ENCODE results near the gene SUGCT. TPM values are rescaled to one million over a fixed set of nuclear protein-coding genes. Genes with fewer than 3 reads are reported as not detected.

Gene SUGCT
- polyA plus RNA-seq, 1 of the 3 experiments (the other 2 are of a cell fraction), result 53.7 TPM

DNA sequence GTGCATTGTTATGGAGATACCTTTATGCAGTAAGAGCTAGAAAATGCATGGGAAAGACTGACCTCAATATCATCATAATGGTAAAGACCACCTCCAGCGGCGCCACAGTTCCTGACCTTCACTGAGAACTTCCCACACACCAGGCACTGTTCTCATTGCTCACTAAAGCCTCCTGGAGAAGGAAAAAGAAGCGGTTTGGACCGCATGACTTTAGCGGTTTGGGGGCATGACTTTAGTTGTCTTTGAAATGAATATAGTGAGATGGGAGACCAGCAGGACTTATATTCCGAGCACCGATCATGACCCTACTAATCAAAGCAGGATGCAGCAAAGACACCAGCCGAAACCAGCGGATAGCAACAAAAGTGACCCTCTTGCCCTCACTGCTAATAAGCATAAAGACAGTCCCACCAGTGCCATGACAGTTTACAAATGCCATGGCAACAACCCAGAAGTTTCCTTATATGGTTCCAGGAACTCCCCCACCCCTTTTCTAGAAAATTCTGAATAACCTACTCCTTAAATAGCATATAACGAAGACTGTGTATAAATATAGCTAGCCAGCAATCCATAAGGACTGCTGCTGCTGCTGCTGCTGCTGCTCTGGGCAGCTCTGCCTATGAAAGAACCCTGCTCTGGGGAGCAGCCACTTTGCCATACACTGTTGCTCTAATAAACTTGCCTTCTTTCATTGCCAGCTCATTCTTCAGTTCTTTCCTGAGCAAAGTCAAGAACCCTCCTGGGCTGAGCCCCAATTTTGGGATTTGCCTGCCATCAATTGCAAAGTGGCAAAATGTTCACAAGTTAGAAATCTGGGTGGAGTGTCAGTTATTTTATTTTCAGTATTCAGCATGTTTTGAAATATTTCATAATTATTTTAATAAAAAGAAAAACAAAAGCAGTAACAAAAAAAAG is 694.1 kb downstream of the SUGCT start:
- H3F3A ChIP-seq (replicated peaks; ENCODE audit: insufficient read depth), result peaks cover 8% of the 10 kb centered on the region
- peaks cover 0 to 10% of the 10 kb centered on the region in 2 experiments for H3K36me3 ChIP-seq (replicated peaks in 1 of 2; ENCODE audit: control insufficient read depth in 1 of 2, insufficient read depth in 2 of 2, low read length in 1 of 2)

More for the DNA sequence above, 694.1 kb downstream of the SUGCT start:
- H3K4me1 ChIP-seq (ENCODE audit: control insufficient read depth in 1 of 2, insufficient read depth in 2 of 2, low read depth in 1 of 2, low read length in 1 of 2), result peaks cover 19 to 24% of the 10 kb centered on the region in 2 experiments
- H4K20me1 ChIP-seq (ENCODE audit: insufficient read depth), result no peaks in the 10 kb centered on the region
- TF ChIP-seq NRF1 (IDR thresholded peaks at IDR 0.05; ENCODE audit: low read depth, low read length), result no peak
- TF ChIP-seq FOXJ3 (CRISPR knock-in tag; IDR thresholded peaks at IDR 0.05), result no peak
- TF ChIP-seq, protein P1, sequence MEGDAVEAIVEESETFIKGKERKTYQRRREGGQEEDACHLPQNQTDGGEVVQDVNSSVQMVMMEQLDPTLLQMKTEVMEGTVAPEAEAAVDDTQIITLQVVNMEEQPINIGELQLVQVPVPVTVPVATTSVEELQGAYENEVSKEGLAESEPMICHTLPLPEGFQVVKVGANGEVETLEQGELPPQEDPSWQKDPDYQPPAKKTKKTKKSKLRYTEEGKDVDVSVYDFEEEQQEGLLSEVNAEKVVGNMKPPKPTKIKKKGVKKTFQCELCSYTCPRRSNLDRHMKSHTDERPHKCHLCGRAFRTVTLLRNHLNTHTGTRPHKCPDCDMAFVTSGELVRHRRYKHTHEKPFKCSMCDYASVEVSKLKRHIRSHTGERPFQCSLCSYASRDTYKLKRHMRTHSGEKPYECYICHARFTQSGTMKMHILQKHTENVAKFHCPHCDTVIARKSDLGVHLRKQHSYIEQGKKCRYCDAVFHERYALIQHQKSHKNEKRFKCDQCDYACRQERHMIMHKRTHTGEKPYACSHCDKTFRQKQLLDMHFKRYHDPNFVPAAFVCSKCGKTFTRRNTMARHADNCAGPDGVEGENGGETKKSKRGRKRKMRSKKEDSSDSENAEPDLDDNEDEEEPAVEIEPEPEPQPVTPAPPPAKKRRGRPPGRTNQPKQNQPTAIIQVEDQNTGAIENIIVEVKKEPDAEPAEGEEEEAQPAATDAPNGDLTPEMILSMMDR (IDR thresholded peaks at IDR 0.05), result no peak
- no peak for TF ChIP-seq RXRA (IDR thresholded peaks at IDR 0.05; ENCODE audit: borderline replicate concordance, low read depth)
- no peak for TF ChIP-seq MEF2A (IDR thresholded peaks at IDR 0.05; ENCODE audit: borderline replicate concordance, low read depth)
- TF ChIP-seq, protein P2, sequence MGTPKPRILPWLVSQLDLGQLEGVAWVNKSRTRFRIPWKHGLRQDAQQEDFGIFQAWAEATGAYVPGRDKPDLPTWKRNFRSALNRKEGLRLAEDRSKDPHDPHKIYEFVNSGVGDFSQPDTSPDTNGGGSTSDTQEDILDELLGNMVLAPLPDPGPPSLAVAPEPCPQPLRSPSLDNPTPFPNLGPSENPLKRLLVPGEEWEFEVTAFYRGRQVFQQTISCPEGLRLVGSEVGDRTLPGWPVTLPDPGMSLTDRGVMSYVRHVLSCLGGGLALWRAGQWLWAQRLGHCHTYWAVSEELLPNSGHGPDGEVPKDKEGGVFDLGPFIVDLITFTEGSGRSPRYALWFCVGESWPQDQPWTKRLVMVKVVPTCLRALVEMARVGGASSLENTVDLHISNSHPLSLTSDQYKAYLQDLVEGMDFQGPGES (IDR thresholded peaks at IDR 0.05; ENCODE audit: low read depth, low read length), result no peak
- TF ChIP-seq, protein P3, sequence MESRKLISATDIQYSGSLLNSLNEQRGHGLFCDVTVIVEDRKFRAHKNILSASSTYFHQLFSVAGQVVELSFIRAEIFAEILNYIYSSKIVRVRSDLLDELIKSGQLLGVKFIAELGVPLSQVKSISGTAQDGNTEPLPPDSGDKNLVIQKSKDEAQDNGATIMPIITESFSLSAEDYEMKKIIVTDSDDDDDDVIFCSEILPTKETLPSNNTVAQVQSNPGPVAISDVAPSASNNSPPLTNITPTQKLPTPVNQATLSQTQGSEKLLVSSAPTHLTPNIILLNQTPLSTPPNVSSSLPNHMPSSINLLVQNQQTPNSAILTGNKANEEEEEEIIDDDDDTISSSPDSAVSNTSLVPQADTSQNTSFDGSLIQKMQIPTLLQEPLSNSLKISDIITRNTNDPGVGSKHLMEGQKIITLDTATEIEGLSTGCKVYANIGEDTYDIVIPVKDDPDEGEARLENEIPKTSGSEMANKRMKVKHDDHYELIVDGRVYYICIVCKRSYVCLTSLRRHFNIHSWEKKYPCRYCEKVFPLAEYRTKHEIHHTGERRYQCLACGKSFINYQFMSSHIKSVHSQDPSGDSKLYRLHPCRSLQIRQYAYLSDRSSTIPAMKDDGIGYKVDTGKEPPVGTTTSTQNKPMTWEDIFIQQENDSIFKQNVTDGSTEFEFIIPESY (IDR thresholded peaks at IDR 0.05; ENCODE audit: borderline replicate concordance, low read depth), result no peak
- no peak for TF ChIP-seq EP300 (IDR thresholded peaks at IDR 0.05; ENCODE audit: borderline replicate concordance in 1 of 2, low read depth in 1 of 2, low read length in 1 of 2)
- TF ChIP-seq TAF1 (IDR thresholded peaks at IDR 0.05; ENCODE audit: borderline replicate concordance, low read depth, low read length), result no peak
- no peak for TF ChIP-seq SMC3 (IDR thresholded peaks at IDR 0.05; ENCODE audit: low read depth, low read length)
- no peak for TF ChIP-seq FOSL2 (IDR thresholded peaks at IDR 0.05; ENCODE audit: borderline replicate concordance, low read depth)
- TF ChIP-seq, protein P4, sequence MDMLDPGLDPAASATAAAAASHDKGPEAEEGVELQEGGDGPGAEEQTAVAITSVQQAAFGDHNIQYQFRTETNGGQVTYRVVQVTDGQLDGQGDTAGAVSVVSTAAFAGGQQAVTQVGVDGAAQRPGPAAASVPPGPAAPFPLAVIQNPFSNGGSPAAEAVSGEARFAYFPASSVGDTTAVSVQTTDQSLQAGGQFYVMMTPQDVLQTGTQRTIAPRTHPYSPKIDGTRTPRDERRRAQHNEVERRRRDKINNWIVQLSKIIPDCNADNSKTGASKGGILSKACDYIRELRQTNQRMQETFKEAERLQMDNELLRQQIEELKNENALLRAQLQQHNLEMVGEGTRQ (IDR thresholded peaks at IDR 0.05; ENCODE audit: borderline replicate concordance, low read depth, low read length), result no peak
- no peak overlapping the region for H3K4me3 ChIP-seq (ENCODE audit: low read depth in 2 of 2, low read length in 1 of 2)
- no peak for DNase-seq
- no peaks in the 10 kb centered on the region for H3K9me2 ChIP-seq
- POLR2A ChIA-PET, result no interaction called here
- CTCF ChIA-PET, result interaction anchor here (0.7 to 1.7 kb wide), 2 partner anchors 21 to 766 kb away, joined by 3 read pairs; no protein-coding TSS in a partner anchor
- H3K79me2 ChIP-seq (ENCODE audit: insufficient read depth), result peaks cover 37% of the 10 kb centered on the region
- H3K27ac ChIP-seq (ENCODE audit: low read depth in 2 of 2, low read length in 1 of 2), result 0 out of 4 replicates have a peak overlapping the region, but pooled peaks of 1 of the 2 experiments have one; percentile 2
- H3K9me3 ChIP-seq, result no peaks in the 10 kb centered on the region
- no peaks in the 10 kb centered on the region for H3K27me3 ChIP-seq (ENCODE audit: insufficient read depth)
- H3K9ac ChIP-seq, result no peak overlapping the region
- no peak overlapping the region for H2AFZ ChIP-seq (ENCODE audit: low read depth)
- H3K4me2 ChIP-seq, result no peak overlapping the region
- 93% methylated on average over 10 of the region's 10 CpGs for WGBS (ENCODE audit: low lambda C conversion rate)

Data from SK-N-SH (cell line).